GM19328 (cell line): ENCODE measurements around the gene SETD5.
"Not testable (repeated sequence)": the region's sequence is repeated elsewhere in the genome, so short reads cannot be mapped to it uniquely, and the experiment has no call there.

Experiments used
- ATAC-seq: cut with Tn5 transposase; IDR thresholded peaks from one replicate; pipeline ENCODE4 v1.9.1; 2021; ENCODE audit warnings: mild to moderate bottlenecking, moderate library complexity; ENCODE audit not compliant: unreplicated experiment

The SETD5 gene

GRCh38 chr3:9455596-9456131 is 58.2 kb downstream of the SETD5 start:
- no peak for ATAC-seq

- no peak for ATAC-seq
Measured at GRCh38 chr3:9467451-9467850, 70.0 kb downstream of the SETD5 start.

- no peak for ATAC-seq
Measured at GRCh38 chr3:9468460-9468859, 71.0 kb downstream of the SETD5 start.

GRCh38 chr3:9469986-9470385 is 72.6 kb downstream of the SETD5 start:
- no peak for ATAC-seq

GRCh38 chr3:9473496-9474065 is 76.2 kb downstream of the SETD5 start:
- ATAC-seq = no peak

- no peak for ATAC-seq
Measured at GRCh38 chr3:9474482-9474881, 77.1 kb downstream of the SETD5 start.

GRCh38 chr3:9476935-9477334 is 79.5 kb downstream of the SETD5 start:
- no peak for ATAC-seq

- ATAC-seq = no peak
Measured at GRCh38 chr3:9480265-9480664, 82.8 kb downstream of the SETD5 start.

- no peak for ATAC-seq
Measured at GRCh38 chr3:9485248-9485647, 87.8 kb downstream of the SETD5 start.

GRCh38 chr3:9491506-9491905 is 94.1 kb downstream of the SETD5 start:
- ATAC-seq = no peak

- ATAC-seq = not testable (repeated sequence)
Measured at GRCh38 chr3:9494036-9494435, 96.6 kb downstream of the SETD5 start.

- ATAC-seq = no peak
Measured at GRCh38 chr3:9496893-9497292, 99.5 kb downstream of the SETD5 start.

- ATAC-seq = no peak
Measured at GRCh38 chr3:9497821-9498565, 100.6 kb downstream of the SETD5 start.

- ATAC-seq = no peak
Measured at GRCh38 chr3:9498781-9499180, 101.4 kb downstream of the SETD5 start.

- no peak for ATAC-seq
Measured at GRCh38 chr3:9499455-9500107, 102.2 kb downstream of the SETD5 start.

- ATAC-seq = no peak
Measured at GRCh38 chr3:9500108-9501050, 103.0 kb downstream of the SETD5 start.

- ATAC-seq = no peak
Measured at GRCh38 chr3:9501226-9501625, 103.8 kb downstream of the SETD5 start.

- no peak for ATAC-seq
Measured at GRCh38 chr3:9503283-9503682, 105.9 kb downstream of the SETD5 start.

- no peak for ATAC-seq
Measured at GRCh38 chr3:9507586-9508578, 110.5 kb downstream of the SETD5 start.

- no peak for ATAC-seq
Measured at GRCh38 chr3:9508781-9509180, 111.4 kb downstream of the SETD5 start.
